DOHH2 (cell line): ENCODE data around the gene CLDN5.

Source experiments
- EZH2phosphoT487 ChIP-seq: fragments of 200-600 bp; sonication (generic); IDR thresholded peaks from 2 replicates; pipeline ENCODE4 v1.6.1; 2017; ENCODE audit warnings: borderline replicate concordance, mild to moderate bottlenecking, antibody characterized with exemption, low read length, moderate library complexity, mixed read lengths
- TF ChIP-seq, protein P1 (sequence below): fragments of 200-600 bp; sonication (generic); IDR thresholded peaks from one replicate; pipeline ENCODE4 v1.5.1; 2014; ENCODE audit warnings: antibody characterized with exemption, mild to moderate bottlenecking, low read depth, low read length; ENCODE audit not compliant: poor library complexity, severe bottlenecking

DNA sequence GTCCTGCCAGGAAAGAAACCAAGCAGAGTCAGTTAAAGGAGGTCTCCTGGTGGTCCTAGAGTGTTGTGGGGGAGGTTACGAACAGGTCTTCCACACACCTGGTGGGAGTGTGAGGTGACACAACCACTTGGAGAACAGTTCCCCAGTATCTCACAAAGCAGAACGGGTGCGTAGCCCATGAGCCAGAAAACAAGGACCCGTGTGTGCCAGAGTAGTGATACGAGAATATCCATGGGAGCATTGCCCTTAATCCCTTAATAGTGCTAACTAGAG, 21.7 kb upstream of the CLDN5 start:
- TF ChIP-seq, protein P1, sequence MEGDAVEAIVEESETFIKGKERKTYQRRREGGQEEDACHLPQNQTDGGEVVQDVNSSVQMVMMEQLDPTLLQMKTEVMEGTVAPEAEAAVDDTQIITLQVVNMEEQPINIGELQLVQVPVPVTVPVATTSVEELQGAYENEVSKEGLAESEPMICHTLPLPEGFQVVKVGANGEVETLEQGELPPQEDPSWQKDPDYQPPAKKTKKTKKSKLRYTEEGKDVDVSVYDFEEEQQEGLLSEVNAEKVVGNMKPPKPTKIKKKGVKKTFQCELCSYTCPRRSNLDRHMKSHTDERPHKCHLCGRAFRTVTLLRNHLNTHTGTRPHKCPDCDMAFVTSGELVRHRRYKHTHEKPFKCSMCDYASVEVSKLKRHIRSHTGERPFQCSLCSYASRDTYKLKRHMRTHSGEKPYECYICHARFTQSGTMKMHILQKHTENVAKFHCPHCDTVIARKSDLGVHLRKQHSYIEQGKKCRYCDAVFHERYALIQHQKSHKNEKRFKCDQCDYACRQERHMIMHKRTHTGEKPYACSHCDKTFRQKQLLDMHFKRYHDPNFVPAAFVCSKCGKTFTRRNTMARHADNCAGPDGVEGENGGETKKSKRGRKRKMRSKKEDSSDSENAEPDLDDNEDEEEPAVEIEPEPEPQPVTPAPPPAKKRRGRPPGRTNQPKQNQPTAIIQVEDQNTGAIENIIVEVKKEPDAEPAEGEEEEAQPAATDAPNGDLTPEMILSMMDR: no peak
- TF ChIP-seq EZH2phosphoT487: no peak
